SKM-1 treated with dmso at 0.1 percent for 144 hours (cell line): ENCODE data around the gene MPV17L.
"Not testable (repeated sequence)": the region's sequence is repeated elsewhere in the genome, so short reads cannot be mapped to it uniquely, and the experiment has no call there.

ENCODE experiments used
- DNase-seq: peaks from one replicate; lab custom pipeline; 2025; ENCODE audit not compliant: unreplicated experiment; lab: John Stamatoyannopoulos, UW

The MPV17L gene

DNA sequence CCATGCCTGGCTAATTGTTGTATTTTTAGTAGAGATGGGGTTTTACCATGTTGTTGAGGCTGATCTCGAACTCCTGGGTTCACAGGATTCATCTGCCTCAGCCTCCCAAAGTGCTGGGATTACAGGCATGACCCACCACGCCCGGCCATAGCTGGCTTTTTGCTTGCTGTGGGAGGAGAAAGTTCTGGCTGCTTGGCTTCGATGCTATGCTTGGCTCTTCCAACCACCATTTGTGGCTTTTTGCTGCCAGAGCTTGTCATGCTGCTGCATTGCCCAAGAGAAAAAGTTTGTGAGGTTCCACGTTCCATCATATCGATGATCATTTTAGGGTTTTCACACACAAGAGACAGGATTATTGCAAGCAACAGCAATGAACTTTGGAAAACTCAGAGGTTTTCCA lies 55.1 kb downstream of the MPV17L start:
- DNase-seq, result no peak

DNA sequence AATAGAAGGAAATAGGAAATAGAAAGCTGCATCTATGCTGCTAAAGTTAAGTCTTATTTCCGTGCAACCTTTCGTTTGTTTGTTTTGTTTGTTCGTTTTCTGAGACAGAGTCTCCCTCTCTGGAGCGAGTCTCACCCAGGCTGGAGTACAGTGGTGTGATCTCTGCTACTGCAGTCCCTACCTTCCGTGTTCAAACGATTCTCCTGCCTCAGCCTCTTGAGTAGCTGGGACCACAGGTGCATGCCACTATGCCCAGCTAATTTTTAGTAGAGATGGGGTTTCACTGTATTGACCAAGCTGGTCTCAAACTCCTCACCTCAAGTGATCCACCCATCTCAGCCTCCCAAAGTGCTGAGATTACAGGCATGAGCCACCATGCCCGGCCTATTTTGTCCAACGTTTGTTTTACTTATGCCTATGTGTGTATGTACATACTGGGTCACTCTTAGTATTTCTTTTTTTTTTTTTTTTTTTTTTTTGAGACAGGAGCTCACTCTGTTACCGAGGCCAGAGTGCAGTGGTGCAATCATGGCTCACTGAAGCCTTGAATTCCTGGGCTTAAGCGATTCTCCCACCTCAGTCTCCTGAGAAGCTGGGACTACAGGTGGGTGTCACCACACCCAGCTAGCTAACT lies 55.7 kb downstream of the MPV17L start:
- DNase-seq, result no peak

DNA sequence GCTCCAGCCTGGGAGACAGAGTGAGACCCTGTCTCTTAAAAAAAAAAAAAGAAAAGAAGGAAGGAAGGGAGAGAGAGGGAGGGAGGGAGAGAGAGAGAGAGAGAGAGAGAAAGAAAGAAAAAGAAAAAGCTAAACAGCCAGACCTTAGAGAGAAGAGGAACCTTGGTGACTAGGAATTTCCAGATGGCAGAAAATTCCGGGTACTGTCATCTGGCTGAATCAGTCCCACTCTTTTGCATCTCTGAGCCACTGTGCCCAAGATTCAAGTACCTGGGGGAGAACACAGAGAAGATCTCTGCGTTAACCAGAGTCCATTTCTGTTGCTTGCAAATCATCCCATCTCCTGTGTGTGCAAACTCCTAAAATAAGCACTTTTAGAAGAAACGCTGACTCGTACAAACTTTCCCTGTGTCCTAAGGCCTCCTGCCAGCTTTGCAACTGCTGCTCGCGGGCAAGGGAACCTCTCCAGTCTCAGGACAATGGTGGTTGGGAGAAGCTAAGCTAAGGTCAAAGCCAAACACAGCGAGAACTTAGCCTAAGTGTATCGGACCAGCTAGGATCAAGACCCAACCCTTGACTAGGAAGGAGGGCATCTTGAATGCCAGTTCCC lies 56.8 kb downstream of the MPV17L start:
- no peak for DNase-seq

DNA sequence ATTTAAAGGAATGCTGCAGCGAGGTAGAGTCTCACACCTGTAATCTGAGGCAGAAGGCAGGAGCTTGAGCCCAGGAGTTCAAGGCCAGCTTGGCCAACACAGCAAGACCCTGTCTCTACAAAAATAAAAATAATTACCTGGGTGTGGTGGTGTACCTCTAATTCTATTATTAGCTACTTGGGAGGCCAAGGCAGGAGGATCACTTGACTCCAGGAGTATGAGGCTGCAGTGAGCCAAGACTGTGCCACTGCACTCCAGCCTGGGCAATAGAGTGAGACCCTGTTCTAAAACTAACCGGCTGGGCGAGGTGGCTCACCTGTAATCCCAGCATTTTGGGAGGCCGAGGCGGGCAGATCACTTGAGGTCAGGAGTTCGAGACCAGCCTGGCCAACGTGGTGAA lies 57.7 kb downstream of the MPV17L start:
- not testable (repeated sequence) for DNase-seq

DNA sequence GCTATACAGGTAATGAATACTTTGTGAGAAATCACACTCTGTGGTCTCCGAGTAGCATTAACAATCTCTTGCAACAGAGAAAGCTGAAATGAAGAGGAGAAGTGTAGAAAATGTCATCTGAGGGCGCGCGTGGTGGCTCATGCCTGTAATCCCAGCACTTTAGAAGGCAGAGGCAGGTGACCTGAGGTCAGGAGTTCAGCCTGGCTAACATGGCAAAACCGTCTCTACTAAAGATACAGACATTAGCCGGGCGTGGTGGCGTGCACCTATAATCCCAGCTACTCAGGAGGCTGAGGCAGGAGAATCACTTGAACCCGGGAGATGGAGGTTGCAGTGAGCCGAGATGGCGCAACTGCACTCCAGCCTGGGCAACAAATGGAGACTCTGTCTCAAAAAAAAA lies 59.4 kb downstream of the MPV17L start:
- DNase-seq, result not testable (repeated sequence)

DNA sequence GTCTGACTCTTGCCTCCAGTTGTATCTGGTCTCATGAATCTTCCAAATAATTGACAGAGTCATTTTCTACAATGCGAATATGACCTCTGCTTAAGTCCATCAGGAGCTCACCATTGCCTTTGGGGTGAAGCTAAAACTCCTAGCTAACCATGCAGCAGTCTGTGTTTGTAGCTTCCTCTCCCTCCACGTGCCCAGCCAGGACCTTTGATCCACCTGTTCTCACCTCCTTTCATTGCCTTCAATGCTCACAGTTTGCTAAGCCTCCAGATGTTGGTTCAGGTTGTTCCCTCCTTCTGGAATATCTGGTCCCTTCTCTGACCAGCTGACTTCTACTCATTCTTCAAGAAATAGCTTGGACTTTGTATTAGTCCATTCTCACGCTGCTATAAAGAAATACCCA lies 61.8 kb downstream of the MPV17L start:
- DNase-seq, result no peak

DNA sequence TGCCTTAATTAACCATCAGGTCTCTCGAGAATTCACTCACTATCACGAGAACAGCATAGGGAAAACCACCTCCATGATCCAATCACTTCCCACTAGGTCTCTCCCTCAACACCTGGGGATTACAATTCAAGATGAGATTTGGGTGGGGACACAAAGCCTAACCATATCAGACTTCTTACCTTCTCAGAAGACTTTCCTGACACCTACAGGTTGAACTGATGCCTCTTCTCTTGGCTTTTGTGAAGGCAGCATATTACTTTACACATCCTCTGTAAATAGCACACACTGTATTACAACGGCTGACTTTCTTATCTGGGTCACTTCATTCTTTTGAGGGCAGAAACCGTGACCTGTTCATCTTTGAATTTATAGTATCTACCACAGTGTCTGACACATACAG lies 62.4 kb downstream of the MPV17L start:
- no peak for DNase-seq

DNA sequence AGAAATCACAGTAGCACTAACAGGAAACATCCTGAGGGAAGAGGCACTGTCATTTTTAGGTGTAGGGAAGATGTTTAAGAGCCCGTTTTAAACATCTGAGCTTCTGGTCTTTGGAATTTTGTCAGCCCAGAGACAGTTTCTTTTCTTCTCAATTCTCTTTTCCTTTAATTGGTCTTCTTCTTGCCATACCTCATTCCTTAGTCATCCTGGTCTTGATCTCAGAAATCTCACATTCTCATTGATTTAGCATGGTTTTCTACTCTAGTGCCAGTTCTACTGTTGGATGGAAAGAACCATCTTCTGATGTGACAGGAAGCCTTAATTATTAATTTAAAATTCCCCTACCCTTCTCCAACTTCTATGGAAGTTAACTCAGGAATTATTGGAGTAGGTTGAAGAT lies 64.2 kb downstream of the MPV17L start:
- DNase-seq, result no peak

DNA sequence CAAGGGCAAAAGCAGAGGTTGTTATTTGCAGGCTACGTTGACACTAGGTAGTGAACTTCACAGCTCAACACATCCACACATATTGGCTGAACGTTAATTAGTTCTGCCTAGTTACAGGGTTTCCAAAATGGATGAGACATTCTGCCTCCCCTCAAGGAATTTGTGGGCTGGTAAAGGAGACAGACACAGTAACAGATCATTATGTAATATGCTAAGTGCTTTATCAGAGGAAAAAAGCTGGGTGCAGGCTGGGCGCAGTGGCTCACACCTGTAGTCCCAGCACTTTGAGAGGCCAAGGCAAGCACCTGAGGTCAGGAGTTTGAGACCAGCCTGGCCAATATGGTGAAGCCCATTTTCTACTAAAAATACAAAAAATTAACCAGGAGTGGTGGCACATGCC lies 65.0 kb downstream of the MPV17L start:
- DNase-seq, result no peak

DNA sequence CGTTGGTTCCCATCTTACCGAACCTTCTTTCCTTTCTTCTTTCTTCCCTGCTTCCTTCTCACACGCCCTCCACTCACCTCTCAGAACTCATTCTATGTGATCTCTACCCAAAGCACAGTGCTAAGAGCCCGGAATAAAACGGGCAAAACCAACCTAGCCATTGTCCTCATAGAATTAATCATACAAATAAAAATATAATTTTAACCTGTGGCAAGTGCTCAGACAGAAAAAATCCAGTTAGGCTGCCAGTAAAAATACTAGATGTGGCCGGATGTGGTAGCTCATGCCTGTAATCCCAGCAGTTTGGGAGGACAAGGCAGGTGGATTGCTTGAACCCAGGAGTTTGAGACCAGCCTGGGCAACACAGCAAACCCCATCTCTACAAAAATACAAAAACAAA lies 65.8 kb downstream of the MPV17L start:
- DNase-seq, result no peak
